Measurements from ENCODE around the gene REPIN1.

Gene REPIN1

GRCh38 chr7:150338166-150338829, 30.3 kb upstream of the REPIN1 start:
- H3K27me3 ChIP-seq (ENCODE audit: insufficient read depth, low read depth, severe bottlenecking) = no peaks in the 10 kb centered on the region
- H3K36me3 ChIP-seq = peaks cover 16% of the 10 kb centered on the region
- H3K27ac ChIP-seq = no peak overlapping the region
- H3K4me3 ChIP-seq (ENCODE audit: low read depth, low read length) = no peak overlapping the region
- no peak for DNase-seq
- TF ChIP-seq CTCF (IDR thresholded peaks at IDR 0.05; ENCODE audit: low read depth, low read length) = no peak
- H3K9me3 ChIP-seq (ENCODE audit: severe bottlenecking) = no peaks in the 10 kb centered on the region

- H3K36me3 ChIP-seq = peaks cover 16% of the 10 kb centered on the region
Measured at GRCh38 chr7:150339409-150339809, 29.2 kb upstream of the REPIN1 start.

GRCh38 chr7:150340024-150340749, 28.4 kb upstream of the REPIN1 start:
- no peak for DNase-seq
- Histone ChIP-seq H3K9me3 (ENCODE audit: severe bottlenecking) (no peaks in the 10 kb centered on the region), H3K27ac (no peak overlapping the region), H3K4me3 (ENCODE audit: low read depth, low read length) (no peak overlapping the region), H3K27me3 (ENCODE audit: insufficient read depth, low read depth, severe bottlenecking) (no peaks in the 10 kb centered on the region), H3K36me3 (peaks cover 16% of the 10 kb centered on the region)
- TF ChIP-seq CTCF (IDR thresholded peaks at IDR 0.05; ENCODE audit: low read depth, low read length) = no peak

More at GRCh38 chr7:150339409-150339809, 29.2 kb upstream of the REPIN1 start:
- no peaks in the 10 kb centered on the region for H3K27me3 ChIP-seq (ENCODE audit: insufficient read depth, low read depth, severe bottlenecking)
- H3K9me3 ChIP-seq (ENCODE audit: severe bottlenecking) = no peaks in the 10 kb centered on the region
- no peak overlapping the region for H3K4me3 ChIP-seq (ENCODE audit: low read depth, low read length)
- H3K27ac ChIP-seq = no peak overlapping the region
- no peak for DNase-seq
- TF ChIP-seq CTCF (IDR thresholded peaks at IDR 0.05; ENCODE audit: low read depth, low read length) = no peak

- Histone ChIP-seq H3K9me3 (ENCODE audit: severe bottlenecking) (no peaks in the 10 kb centered on the region), H3K27me3 (ENCODE audit: insufficient read depth, low read depth, severe bottlenecking) (no peaks in the 10 kb centered on the region), H3K27ac (no peak overlapping the region), H3K4me3 (ENCODE audit: low read depth, low read length) (no peak overlapping the region), H3K36me3 (peaks cover 16% of the 10 kb centered on the region)
- DNase-seq = no peak
- TF ChIP-seq CTCF (IDR thresholded peaks at IDR 0.05; ENCODE audit: low read depth, low read length) = no peak
Measured at GRCh38 chr7:150340875-150341262, 27.8 kb upstream of the REPIN1 start.

GRCh38 chr7:150341263-150342120, 27.1 kb upstream of the REPIN1 start, which contains the start of gene RARRES2:
TSS of gene RARRES2 (minus strand) at chr7:150341629. CDS start at chr7:150340609, 1,020 bp downstream.
- Histone ChIP-seq H3K9me3 (ENCODE audit: severe bottlenecking) (no peaks in the 10 kb centered on the region), H3K36me3 (peaks cover 15% of the 10 kb centered on the region), H3K27ac (no peak within 1 kb of the TSS), H3K4me3 (ENCODE audit: low read depth, low read length) (no peak within 1 kb of the TSS), H3K27me3 (ENCODE audit: insufficient read depth, low read depth, severe bottlenecking) (no peaks in the 10 kb centered on the region)
- DNase-seq = no peak
- TF ChIP-seq CTCF (IDR thresholded peaks at IDR 0.05; ENCODE audit: low read depth, low read length) = no peak
